Astrocyte (in vitro differentiated cells and primary cell): Measurements from ENCODE around the gene MLN. TPM values are rescaled to one million over a fixed set of nuclear protein-coding genes. Genes with fewer than 3 reads are reported as not detected.
A peak's percentile ranks its signal among the peaks of the same experiment; 100 is the strongest.

Experiments used
- DNase-seq: peaks from one replicate; pipeline ENCODE4 v3.0.0-alpha.2; 2010; ENCODE audit warnings: low read depth
- FAIRE-seq: peaks from 2 replicates; lab custom pipeline; 2011; peaks lifted over from hg19 to GRCh38; lab: Jason Lieb, UNC
- H2AFZ ChIP-seq: 2 replicates; pipeline ENCODE4 v1.6.0; 2012; ENCODE audit warnings: low read depth, low read length, inconsistent platforms
- H3K27ac ChIP-seq: 2 replicates; pipeline ENCODE4 v1.5.1; 2011; ENCODE audit warnings: low read depth, low read length, inconsistent platforms
- H3K27me3 ChIP-seq: 2 replicates; pipeline ENCODE4 v1.6.0; 2011; ENCODE audit warnings: low read length, inconsistent platforms; ENCODE audit not compliant: insufficient read depth
- H3K36me3 ChIP-seq: 2 replicates; pipeline ENCODE4 v1.5.1; 2011; ENCODE audit warnings: low read length, inconsistent platforms; ENCODE audit not compliant: insufficient read depth
- H3K4me1 ChIP-seq: 2 replicates; pipeline ENCODE4 v1.5.1; 2011; ENCODE audit warnings: low read length, inconsistent platforms; ENCODE audit not compliant: insufficient read depth
- H3K4me2 ChIP-seq: 2 replicates; pipeline ENCODE4 v1.6.0; 2012; ENCODE audit warnings: low read length, inconsistent platforms
- H3K4me3 ChIP-seq: 2 replicates; pipeline ENCODE4 v1.5.1; 2011; ENCODE audit warnings: low read depth, mild to moderate bottlenecking, low read length, inconsistent platforms; ENCODE audit not compliant: insufficient read depth
- H3K79me2 ChIP-seq: 2 replicates; pipeline ENCODE4 v1.6.0; 2012; ENCODE audit warnings: mild to moderate bottlenecking, low read length, inconsistent platforms; ENCODE audit not compliant: insufficient read depth
- H3K9ac ChIP-seq: 2 replicates; pipeline ENCODE4 v1.6.0; 2012; ENCODE audit warnings: mild to moderate bottlenecking, low read length, inconsistent platforms
- H3K9me3 ChIP-seq: 2 replicates; pipeline ENCODE4 v1.5.1; 2012; ENCODE audit warnings: low read depth, mild to moderate bottlenecking, low read length, inconsistent platforms; ENCODE audit not compliant: insufficient read depth
- H4K20me1 ChIP-seq: 2 replicates; pipeline ENCODE4 v1.6.0; 2012; ENCODE audit warnings: low read length, inconsistent platforms; ENCODE audit not compliant: insufficient read depth
- H3K27ac Mint-ChIP-seq: one replicate; pipeline ENCODE4 v1.8.0; 2021; ENCODE audit warnings: mild to moderate bottlenecking, mixed read lengths; ENCODE audit not compliant: unreplicated experiment
- H3K27me3 Mint-ChIP-seq: one replicate; pipeline ENCODE4 v1.8.0; 2021; ENCODE audit warnings: low read depth, mixed read lengths; ENCODE audit not compliant: unreplicated experiment
- H3K36me3 Mint-ChIP-seq: one replicate; pipeline ENCODE4 v1.8.0; 2021; ENCODE audit warnings: low read depth, mixed read lengths; ENCODE audit not compliant: unreplicated experiment
- H3K4me1 Mint-ChIP-seq: one replicate; pipeline ENCODE4 v1.8.0; 2021; ENCODE audit warnings: low read depth, mixed read lengths; ENCODE audit not compliant: unreplicated experiment
- H3K4me3 Mint-ChIP-seq: one replicate; pipeline ENCODE4 v1.8.0; 2021; ENCODE audit warnings: mild to moderate bottlenecking, moderate library complexity, mixed read lengths; ENCODE audit not compliant: unreplicated experiment
- H3K9me3 Mint-ChIP-seq: one replicate; pipeline ENCODE4 v1.8.0; 2021; ENCODE audit warnings: mild to moderate bottlenecking, mixed read lengths; ENCODE audit not compliant: unreplicated experiment
- CTCF ChIP-seq: IDR thresholded peaks from 2 replicates; pipeline ENCODE4 v1.5.1; 2011; ENCODE audit warnings: low read depth, mild to moderate bottlenecking, inconsistent platforms, low read length, moderate library complexity; ENCODE audit not compliant: insufficient read depth
- EZH2 ChIP-seq: IDR thresholded peaks from 2 replicates; pipeline ENCODE4 v1.6.1; 2012; ENCODE audit warnings: mild to moderate bottlenecking, low read length, inconsistent platforms; ENCODE audit not compliant: insufficient read depth
- total RNA-seq: library from RNA; stranded (reverse); gene quantifications from 2 replicates; pipeline ENCODE4 v1.2.1, GENCODE V29; 2021

MLN gene
- total RNA-seq, 1 donor from 2014 or later, result not detected

GRCh38 chr6:33768644-33769120, 35.1 kb downstream of the MLN start:
- peak overlapping the region; percentile 69 for H3K27ac Mint-ChIP-seq
- peaks cover 2% of the 10 kb centered on the region for H3K36me3 ChIP-seq
- peaks cover 5% of the 10 kb centered on the region for H3K36me3 Mint-ChIP-seq
- H3K9me3 ChIP-seq, result peaks cover 4% of the 10 kb centered on the region
- H3K4me3 ChIP-seq, result no peak overlapping the region
- peaks cover 9% of the 10 kb centered on the region for H4K20me1 ChIP-seq
- peak overlapping the region; percentile 34 for H3K4me3 Mint-ChIP-seq
- H2AFZ ChIP-seq, result no peak overlapping the region
- FAIRE-seq (peak; percentile 37), DNase-seq (peak; percentile 40)
- no peaks in the 10 kb centered on the region for H3K27me3 ChIP-seq
- peaks cover 14% of the 10 kb centered on the region for H3K27me3 Mint-ChIP-seq
- H3K79me2 ChIP-seq, result no peaks in the 10 kb centered on the region
- H3K9ac ChIP-seq, result no peak overlapping the region
- H3K27ac ChIP-seq, result no peak overlapping the region
- H3K4me1 Mint-ChIP-seq, result peaks cover 38% of the 10 kb centered on the region
- TF ChIP-seq CTCF (peak; percentile 76), EZH2 (no peak)
- peaks cover 7% of the 10 kb centered on the region for H3K9me3 Mint-ChIP-seq
- peaks cover 30% of the 10 kb centered on the region for H3K4me1 ChIP-seq
- H3K4me2 ChIP-seq, result peak overlapping the region; percentile 59

GRCh38 chr6:33766921-33767907, 36.6 kb downstream of the MLN start:
- no peak overlapping the region for H3K4me3 ChIP-seq
- no peak overlapping the region for H3K27ac Mint-ChIP-seq
- no peak for FAIRE-seq
- H3K36me3 Mint-ChIP-seq, result peaks cover 3% of the 10 kb centered on the region
- peaks cover 27% of the 10 kb centered on the region for H3K4me1 Mint-ChIP-seq
- no peak overlapping the region for H3K9ac ChIP-seq
- peaks cover 22% of the 10 kb centered on the region for H3K27me3 Mint-ChIP-seq
- no peaks in the 10 kb centered on the region for H3K36me3 ChIP-seq
- no peaks in the 10 kb centered on the region for H3K27me3 ChIP-seq
- no peaks in the 10 kb centered on the region for H3K79me2 ChIP-seq
- H3K27ac ChIP-seq, result no peak overlapping the region
- TF ChIP-seq CTCF (no peak), EZH2 (no peak)
- H3K4me3 Mint-ChIP-seq, result no peak overlapping the region
- peaks cover 25% of the 10 kb centered on the region for H3K4me1 ChIP-seq
- peaks cover 4% of the 10 kb centered on the region for H3K9me3 ChIP-seq
- H3K4me2 ChIP-seq, result no peak overlapping the region
- no peak for DNase-seq
- H3K9me3 Mint-ChIP-seq, result peaks cover 7% of the 10 kb centered on the region
- no peaks in the 10 kb centered on the region for H4K20me1 ChIP-seq
- H2AFZ ChIP-seq, result no peak overlapping the region
